T-helper 2 cell treated with Interferon-gamma antibody and Interleukin-4, amounts not matched to agents 5 μg/mL and 100 μg/mL, for 36 hours (primary cell): ENCODE data around the gene MYO3B.

Source experiments
- DNase-seq: peaks from one replicate; pipeline ENCODE4 v3.0.0; 2021; ENCODE audit warnings: low spot score
- H3K27ac Mint-ChIP-seq: one replicate; pipeline ENCODE4 v1.8.0; 2021; ENCODE audit warnings: mild to moderate bottlenecking, mixed read lengths
- H3K27me3 Mint-ChIP-seq: one replicate; pipeline ENCODE4 v1.8.0; 2021; ENCODE audit warnings: low read depth, mixed read lengths
- H3K36me3 Mint-ChIP-seq: one replicate; pipeline ENCODE4 v1.8.0; 2021; ENCODE audit warnings: low read depth, mixed read lengths
- H3K4me1 Mint-ChIP-seq: one replicate; pipeline ENCODE4 v1.8.0; 2021; ENCODE audit warnings: low read depth, mixed read lengths
- H3K4me3 Mint-ChIP-seq: one replicate; pipeline ENCODE4 v1.8.0; 2022; ENCODE audit warnings: mild to moderate bottlenecking, moderate library complexity, mixed read lengths
- H3K9me3 Mint-ChIP-seq: one replicate; pipeline ENCODE4 v1.8.0; 2021; ENCODE audit warnings: mixed read lengths

MYO3B gene

GRCh38 chr2:170224692-170225294, 46.8 kb downstream of the MYO3B start:
- H3K27ac Mint-ChIP-seq, result no peak overlapping the region
- no peak overlapping the region for H3K4me3 Mint-ChIP-seq
- H3K27me3 Mint-ChIP-seq, result peaks cover 18% of the 10 kb centered on the region
- DNase-seq, result no peak
- no peaks in the 10 kb centered on the region for H3K36me3 Mint-ChIP-seq
- no peaks in the 10 kb centered on the region for H3K4me1 Mint-ChIP-seq
- no peaks in the 10 kb centered on the region for H3K9me3 Mint-ChIP-seq

GRCh38 chr2:170226216-170226615, 48.3 kb downstream of the MYO3B start:
- no peak for DNase-seq
- Mint-ChIP-seq H3K9me3 (no peaks in the 10 kb centered on the region), H3K36me3 (no peaks in the 10 kb centered on the region), H3K27ac (no peak overlapping the region), H3K4me3 (no peak overlapping the region), H3K4me1 (no peaks in the 10 kb centered on the region), H3K27me3 (peaks cover 18% of the 10 kb centered on the region)

GRCh38 chr2:170227507-170227947, 49.6 kb downstream of the MYO3B start:
- no peak overlapping the region for H3K27ac Mint-ChIP-seq
- H3K9me3 Mint-ChIP-seq, result no peaks in the 10 kb centered on the region
- H3K36me3 Mint-ChIP-seq, result no peaks in the 10 kb centered on the region
- DNase-seq, result no peak
- H3K27me3 Mint-ChIP-seq, result peaks cover 20% of the 10 kb centered on the region
- H3K4me3 Mint-ChIP-seq, result no peak overlapping the region
- H3K4me1 Mint-ChIP-seq, result no peaks in the 10 kb centered on the region

- Mint-ChIP-seq H3K4me3 (no peak overlapping the region), H3K27me3 (peaks cover 20% of the 10 kb centered on the region), H3K4me1 (no peaks in the 10 kb centered on the region), H3K9me3 (no peaks in the 10 kb centered on the region), H3K27ac (no peak overlapping the region), H3K36me3 (no peaks in the 10 kb centered on the region)
- no peak for DNase-seq
Measured at GRCh38 chr2:170227951-170228350, 50.0 kb downstream of the MYO3B start.

- Mint-ChIP-seq H3K4me1 (no peaks in the 10 kb centered on the region), H3K36me3 (no peaks in the 10 kb centered on the region), H3K9me3 (no peaks in the 10 kb centered on the region), H3K27me3 (peaks cover 20% of the 10 kb centered on the region), H3K27ac (no peak overlapping the region), H3K4me3 (no peak overlapping the region)
- DNase-seq, result no peak
Measured at GRCh38 chr2:170228429-170228828, 50.5 kb downstream of the MYO3B start.

- Mint-ChIP-seq H3K36me3 (no peaks in the 10 kb centered on the region), H3K4me3 (no peak overlapping the region), H3K27ac (no peak overlapping the region), H3K9me3 (no peaks in the 10 kb centered on the region), H3K4me1 (no peaks in the 10 kb centered on the region), H3K27me3 (peaks cover 20% of the 10 kb centered on the region)
- no peak for DNase-seq
Measured at GRCh38 chr2:170229125-170229524, 51.2 kb downstream of the MYO3B start.

GRCh38 chr2:170229744-170230143, 51.8 kb downstream of the MYO3B start:
- Mint-ChIP-seq H3K27me3 (peaks cover 18% of the 10 kb centered on the region), H3K27ac (no peak overlapping the region), H3K4me1 (no peaks in the 10 kb centered on the region), H3K9me3 (no peaks in the 10 kb centered on the region), H3K36me3 (no peaks in the 10 kb centered on the region), H3K4me3 (no peak overlapping the region)
- no peak for DNase-seq

GRCh38 chr2:170235860-170236679, 58.1 kb downstream of the MYO3B start:
- Mint-ChIP-seq H3K36me3 (no peaks in the 10 kb centered on the region), H3K4me3 (no peak overlapping the region)
- peak; percentile 18 for DNase-seq

GRCh38 chr2:170236680-170237047, 58.7 kb downstream of the MYO3B start:
- no peak overlapping the region for H3K27ac Mint-ChIP-seq
- no peaks in the 10 kb centered on the region for H3K4me1 Mint-ChIP-seq
- no peak overlapping the region for H3K4me3 Mint-ChIP-seq
- no peak for DNase-seq
- no peaks in the 10 kb centered on the region for H3K36me3 Mint-ChIP-seq
- no peaks in the 10 kb centered on the region for H3K9me3 Mint-ChIP-seq
- peaks cover 32% of the 10 kb centered on the region for H3K27me3 Mint-ChIP-seq

More at GRCh38 chr2:170235860-170236679, 58.1 kb downstream of the MYO3B start:
- peaks cover 28% of the 10 kb centered on the region for H3K27me3 Mint-ChIP-seq
- H3K27ac Mint-ChIP-seq, result no peak overlapping the region
- H3K4me1 Mint-ChIP-seq, result no peaks in the 10 kb centered on the region
- no peaks in the 10 kb centered on the region for H3K9me3 Mint-ChIP-seq

GRCh38 chr2:170237572-170238120, 59.7 kb downstream of the MYO3B start:
- H3K27me3 Mint-ChIP-seq, result peaks cover 32% of the 10 kb centered on the region
- H3K4me1 Mint-ChIP-seq, result no peaks in the 10 kb centered on the region
- no peak overlapping the region for H3K27ac Mint-ChIP-seq
- no peak overlapping the region for H3K4me3 Mint-ChIP-seq
- no peak for DNase-seq
- no peaks in the 10 kb centered on the region for H3K9me3 Mint-ChIP-seq
- no peaks in the 10 kb centered on the region for H3K36me3 Mint-ChIP-seq

- no peak overlapping the region for H3K4me3 Mint-ChIP-seq
- no peak overlapping the region for H3K27ac Mint-ChIP-seq
- peaks cover 36% of the 10 kb centered on the region for H3K27me3 Mint-ChIP-seq
- no peaks in the 10 kb centered on the region for H3K4me1 Mint-ChIP-seq
- no peaks in the 10 kb centered on the region for H3K9me3 Mint-ChIP-seq
- no peaks in the 10 kb centered on the region for H3K36me3 Mint-ChIP-seq
- DNase-seq, result no peak
Measured at GRCh38 chr2:170238776-170239175, 60.8 kb downstream of the MYO3B start.

GRCh38 chr2:170240629-170241028, 62.7 kb downstream of the MYO3B start:
- no peak for DNase-seq
- Mint-ChIP-seq H3K4me1 (no peaks in the 10 kb centered on the region), H3K27me3 (peaks cover 41% of the 10 kb centered on the region), H3K4me3 (no peak overlapping the region), H3K36me3 (no peaks in the 10 kb centered on the region), H3K9me3 (no peaks in the 10 kb centered on the region), H3K27ac (no peak overlapping the region)

GRCh38 chr2:170241756-170242155, 63.8 kb downstream of the MYO3B start:
- no peak overlapping the region for H3K4me3 Mint-ChIP-seq
- no peak overlapping the region for H3K27ac Mint-ChIP-seq
- no peaks in the 10 kb centered on the region for H3K36me3 Mint-ChIP-seq
- no peak for DNase-seq
- H3K27me3 Mint-ChIP-seq, result peaks cover 46% of the 10 kb centered on the region
- no peaks in the 10 kb centered on the region for H3K9me3 Mint-ChIP-seq
- no peaks in the 10 kb centered on the region for H3K4me1 Mint-ChIP-seq

- Mint-ChIP-seq H3K27me3 (peaks cover 42% of the 10 kb centered on the region), H3K9me3 (no peaks in the 10 kb centered on the region), H3K4me3 (no peak overlapping the region), H3K4me1 (no peaks in the 10 kb centered on the region), H3K27ac (no peak overlapping the region), H3K36me3 (no peaks in the 10 kb centered on the region)
- DNase-seq, result no peak
Measured at GRCh38 chr2:170243118-170243837, 65.3 kb downstream of the MYO3B start.
